Spleen (tissue), 7 donors: ENCODE measurements around the gene SPI1.

Source experiments
- POLR2A ChIP-seq, 3 donors: fragments of 450-650 bp; IDR thresholded peaks; one replicate each; pipeline ENCODE4 v1.5.1; 2017; ENCODE audit warnings: antibody characterized with exemption in 3 of 3, mild to moderate bottlenecking in 1 of 3
- TF ChIP-seq, protein P1 (sequence below), 11 experiments: fragments of 200-600 bp in 7 of 11; fragments of 450-650 bp in 4 of 11; sonication (generic) in 4 of 11; IDR thresholded peaks in 8 of 11; conservative IDR thresholded peaks in 3 of 11; 1 replicate in 7 of 11; 2 replicates in 4 of 11; pipeline versions ENCODE4 v1.4.0 to v1.8.0; 2016 to 2021; ENCODE audit warnings: antibody characterized with exemption in 11 of 11, inconsistent platforms in 4 of 11, mild to moderate bottlenecking in 1 of 11
- donor health status: DM: no; HTN: no; CAD: no; lungs with moderate emphysema.
- donor health status: DM: no; HTN: no; CAD: no.
- donor health status: DM: no; HTN: no; CAD: no.

DNA sequence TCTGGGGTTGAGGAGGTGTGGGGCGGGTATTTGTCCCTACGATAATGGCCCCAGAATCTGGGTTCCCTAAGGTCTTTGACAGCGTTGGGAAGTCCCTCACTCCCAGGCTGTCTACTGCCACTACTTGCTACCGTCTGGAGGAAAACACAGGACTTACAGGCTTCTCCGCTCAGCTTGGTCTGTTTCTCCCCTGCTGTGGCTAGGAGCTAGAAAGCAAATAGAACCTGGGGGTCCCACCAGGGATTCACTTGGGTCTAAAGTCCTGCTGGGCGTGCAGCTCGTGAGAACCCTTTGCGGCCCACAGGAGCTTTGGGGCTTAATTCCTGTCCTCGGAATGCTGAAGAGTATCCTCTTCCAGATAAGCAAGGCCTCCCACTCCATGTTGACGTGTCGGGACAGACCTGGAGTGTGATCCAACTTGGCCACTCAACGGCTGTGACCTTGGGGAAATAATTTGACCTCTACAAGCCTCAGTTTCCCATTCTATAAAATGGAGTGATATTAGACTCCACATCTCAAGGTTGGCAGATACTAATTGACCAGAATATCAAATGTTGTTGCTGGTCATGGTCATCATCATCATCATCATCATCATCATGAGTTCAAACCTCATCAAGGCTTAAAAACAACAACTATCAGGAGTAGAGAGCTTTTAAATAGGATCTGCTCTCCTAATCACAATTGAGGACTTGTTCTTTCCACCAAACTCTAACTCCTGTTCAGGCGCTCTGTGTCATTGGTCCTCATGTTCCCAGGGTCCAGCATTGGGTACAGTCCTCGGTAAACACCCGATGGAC is 24.2 kb downstream of the SPI1 start:
- TF ChIP-seq, protein P1, sequence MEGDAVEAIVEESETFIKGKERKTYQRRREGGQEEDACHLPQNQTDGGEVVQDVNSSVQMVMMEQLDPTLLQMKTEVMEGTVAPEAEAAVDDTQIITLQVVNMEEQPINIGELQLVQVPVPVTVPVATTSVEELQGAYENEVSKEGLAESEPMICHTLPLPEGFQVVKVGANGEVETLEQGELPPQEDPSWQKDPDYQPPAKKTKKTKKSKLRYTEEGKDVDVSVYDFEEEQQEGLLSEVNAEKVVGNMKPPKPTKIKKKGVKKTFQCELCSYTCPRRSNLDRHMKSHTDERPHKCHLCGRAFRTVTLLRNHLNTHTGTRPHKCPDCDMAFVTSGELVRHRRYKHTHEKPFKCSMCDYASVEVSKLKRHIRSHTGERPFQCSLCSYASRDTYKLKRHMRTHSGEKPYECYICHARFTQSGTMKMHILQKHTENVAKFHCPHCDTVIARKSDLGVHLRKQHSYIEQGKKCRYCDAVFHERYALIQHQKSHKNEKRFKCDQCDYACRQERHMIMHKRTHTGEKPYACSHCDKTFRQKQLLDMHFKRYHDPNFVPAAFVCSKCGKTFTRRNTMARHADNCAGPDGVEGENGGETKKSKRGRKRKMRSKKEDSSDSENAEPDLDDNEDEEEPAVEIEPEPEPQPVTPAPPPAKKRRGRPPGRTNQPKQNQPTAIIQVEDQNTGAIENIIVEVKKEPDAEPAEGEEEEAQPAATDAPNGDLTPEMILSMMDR (IDR thresholded peaks at IDR 0.05 in 8 of 11, conservative IDR thresholded peaks at IDR 0.05 in 3 of 11) = no peak
- TF ChIP-seq POLR2A (IDR thresholded peaks at IDR 0.05) = no peak
